NCI-H1092 (cell line): ENCODE results near the gene GRID2.
"Not testable (repeated sequence)": the region's sequence is repeated elsewhere in the genome, so short reads cannot be mapped to it uniquely, and the experiment has no call there.

Source experiments
- DNase-seq: peaks from one replicate; lab custom pipeline; 2025; lab: John Stamatoyannopoulos, UW

The GRID2 gene

GRCh38 chr4:93529692-93530372 lies 1226.1 kb downstream of the GRID2 start:
- DNase-seq: no peak

- no peak for DNase-seq
Measured at GRCh38 chr4:93532234-93532633, 1228.5 kb downstream of the GRID2 start.

GRCh38 chr4:93540562-93540961 lies 1236.8 kb downstream of the GRID2 start:
- DNase-seq: no peak

DNA sequence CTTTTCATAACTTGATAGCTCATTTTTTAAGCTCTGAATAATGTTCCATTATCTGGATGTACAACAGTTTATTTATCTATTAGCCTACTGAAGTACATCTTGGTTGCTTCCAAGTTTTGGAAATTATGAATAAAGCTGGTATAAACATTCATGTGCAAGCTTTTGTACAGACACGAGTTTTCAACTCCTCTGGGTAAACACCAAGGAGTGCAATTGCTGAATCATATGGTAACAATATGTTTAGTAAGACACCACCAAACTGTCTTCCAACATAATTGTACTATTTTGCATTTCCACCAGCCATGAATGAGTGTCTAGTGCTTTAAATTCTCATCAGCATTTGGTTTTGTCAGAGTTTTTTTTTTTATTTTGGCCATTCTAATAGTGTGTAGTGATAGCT lies 1258.1 kb downstream of the GRID2 start:
- DNase-seq: no peak

GRCh38 chr4:93568758-93569157 lies 1265.0 kb downstream of the GRID2 start:
- no peak for DNase-seq

DNA sequence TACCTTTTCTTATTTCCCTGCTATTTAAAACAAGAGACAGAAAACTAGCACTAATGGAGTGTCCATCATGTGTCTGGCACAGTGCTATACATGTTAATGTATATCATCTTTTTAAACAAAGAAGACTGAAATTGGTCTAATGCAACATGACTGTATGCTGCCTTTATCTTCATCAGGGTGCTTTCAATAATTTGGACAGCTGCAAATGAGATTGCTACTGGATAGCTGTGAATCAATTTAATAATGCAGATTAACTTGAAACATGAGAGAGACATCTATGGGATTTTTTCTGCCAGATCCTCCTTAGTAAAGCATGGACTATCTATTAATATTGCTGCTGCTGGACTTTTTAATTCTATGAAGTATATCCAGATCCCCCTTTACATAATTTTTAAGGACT lies 1269.5 kb downstream of the GRID2 start:
- DNase-seq: no peak

- no peak for DNase-seq
Measured at GRCh38 chr4:93578942-93579341, 1275.2 kb downstream of the GRID2 start.

DNA sequence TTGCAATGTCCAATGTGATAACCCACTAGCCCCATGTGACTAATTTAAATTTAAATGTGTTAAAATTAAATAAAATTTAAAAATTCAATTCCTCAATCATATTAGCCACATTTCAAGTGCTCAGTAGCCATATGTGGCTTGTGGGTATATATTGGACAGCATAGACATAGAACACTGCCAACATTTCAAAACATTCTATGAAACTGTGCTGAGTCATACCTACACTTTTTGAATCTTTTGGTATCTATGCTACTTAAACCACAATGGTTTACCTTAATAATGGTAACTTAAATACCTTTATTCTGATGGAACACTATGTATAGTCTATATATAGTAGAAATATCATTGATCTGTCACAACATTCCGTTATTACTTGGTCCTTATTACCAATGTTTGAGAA lies 1301.4 kb downstream of the GRID2 start:
- DNase-seq: no peak

- DNase-seq: no peak
Measured at GRCh38 chr4:93617606-93618005, 1313.8 kb downstream of the GRID2 start.

DNA sequence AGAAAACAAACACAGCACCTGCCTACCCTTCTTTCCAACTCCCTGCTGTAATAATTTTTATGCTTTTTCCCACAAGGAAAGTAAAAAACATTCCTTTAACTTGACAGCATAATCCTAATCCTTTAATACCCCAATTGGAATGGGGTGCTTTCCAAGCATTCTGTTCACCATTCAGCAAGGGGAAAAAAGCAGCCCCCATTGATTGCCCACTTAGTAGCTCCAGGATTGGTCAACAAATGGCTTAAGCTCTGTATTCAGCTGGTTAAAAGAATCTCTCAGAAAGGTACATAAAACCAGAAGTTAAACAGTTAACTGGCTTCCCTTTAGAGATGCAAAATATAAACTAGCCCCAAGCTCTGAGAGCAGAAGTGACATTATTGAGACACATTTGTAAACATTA lies 1330.0 kb downstream of the GRID2 start:
- no peak for DNase-seq

DNA sequence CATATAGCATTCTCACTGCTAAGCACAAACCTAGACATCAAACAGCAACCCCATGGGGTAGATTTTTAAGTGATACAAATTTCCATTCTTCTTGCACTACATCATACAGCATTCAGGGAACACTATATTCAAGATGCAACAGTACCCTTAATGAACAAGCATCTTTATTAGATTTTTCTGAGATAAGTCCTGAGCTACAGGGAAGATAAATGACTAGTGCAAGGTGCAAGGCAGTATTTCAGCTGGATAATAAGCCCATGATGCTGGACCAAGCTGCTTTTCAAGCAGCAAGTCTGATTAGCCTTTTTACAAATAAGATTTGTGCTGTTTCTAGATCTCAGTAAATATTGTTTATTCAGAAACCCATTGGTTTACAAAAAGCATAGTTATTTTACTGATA lies 1332.2 kb downstream of the GRID2 start:
- no peak for DNase-seq

DNA sequence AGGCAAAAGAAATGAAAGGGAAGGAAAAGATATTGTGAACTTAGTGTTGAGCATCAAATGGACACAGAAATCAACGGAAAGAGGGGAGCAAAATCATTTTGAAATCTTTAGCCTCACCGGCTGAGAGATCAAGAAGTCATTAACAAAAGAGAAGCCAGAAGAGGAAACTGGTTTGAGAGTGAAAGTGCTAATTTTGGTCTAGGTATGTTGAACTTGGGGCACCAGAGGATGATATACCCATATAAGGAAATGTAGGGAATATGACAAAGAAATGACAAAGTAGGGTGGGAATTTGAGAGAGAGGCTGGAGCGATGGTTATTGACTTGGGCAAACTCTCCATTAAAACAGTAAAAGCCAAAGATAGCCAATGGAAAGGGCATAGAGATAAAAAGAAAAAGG lies 1341.4 kb downstream of the GRID2 start:
- no peak for DNase-seq

GRCh38 chr4:93646233-93646930 lies 1342.6 kb downstream of the GRID2 start:
- no peak for DNase-seq

DNA sequence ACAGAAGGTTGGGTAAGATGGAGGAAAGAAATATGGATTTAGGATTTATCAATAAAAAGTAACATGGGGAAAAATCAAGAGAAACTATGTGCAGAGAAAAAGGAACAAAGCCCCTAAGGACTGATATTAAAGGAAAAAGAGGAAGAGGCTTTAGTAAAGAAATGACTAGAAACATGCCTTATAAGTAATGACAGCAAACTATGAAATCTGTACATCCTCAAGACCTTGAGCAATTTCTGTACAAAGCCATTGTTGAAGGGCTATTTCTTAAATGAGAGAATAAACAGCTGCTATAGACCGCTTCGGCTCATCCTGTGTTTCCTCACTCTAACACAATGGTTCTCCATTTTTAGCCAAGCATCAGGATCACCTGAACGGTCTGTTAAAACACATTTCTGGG lies 1344.5 kb downstream of the GRID2 start:
- DNase-seq: no peak

- no peak for DNase-seq
Measured at GRCh38 chr4:93649828-93650227, 1346.1 kb downstream of the GRID2 start.

- DNase-seq: no peak
Measured at GRCh38 chr4:93654211-93654610, 1350.4 kb downstream of the GRID2 start.

DNA sequence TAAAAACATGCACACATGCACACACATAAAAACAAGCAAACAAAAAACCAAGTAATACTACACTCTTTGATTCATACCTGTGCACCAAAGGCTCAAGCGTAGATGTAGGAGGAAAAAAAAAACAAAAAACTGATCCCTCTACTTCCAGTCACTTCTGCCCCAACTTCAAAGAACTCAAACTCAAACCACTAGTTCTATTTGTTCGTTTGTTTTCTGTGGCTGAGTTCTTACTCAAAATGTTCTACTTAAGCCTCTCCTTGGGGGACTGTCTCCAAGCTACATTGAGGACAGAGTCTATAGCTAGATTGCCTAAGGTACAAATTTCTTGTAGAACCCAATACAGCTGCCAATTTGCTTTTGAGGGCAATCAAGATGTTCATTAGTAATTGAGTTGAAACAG lies 1353.8 kb downstream of the GRID2 start:
- DNase-seq: no peak

DNA sequence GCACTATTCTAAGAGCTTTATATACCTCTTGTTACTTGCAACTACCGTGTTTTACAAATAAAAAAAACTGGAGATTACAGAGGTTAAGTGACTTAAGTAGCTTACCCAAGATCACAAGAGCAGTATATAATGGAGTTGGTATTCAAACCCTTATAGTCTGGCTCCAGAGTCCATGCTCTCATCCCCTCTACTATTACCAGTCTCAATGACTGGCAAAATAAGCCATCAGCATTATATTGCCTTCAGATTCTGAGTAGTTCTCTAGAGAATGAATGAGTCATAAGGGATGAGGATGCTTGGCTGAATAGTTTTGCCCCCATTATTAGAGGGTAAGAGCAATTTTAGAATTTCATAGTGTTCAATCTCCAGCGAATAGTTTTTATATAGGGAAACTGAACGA lies 1354.7 kb downstream of the GRID2 start:
- DNase-seq: no peak

- no peak for DNase-seq
Measured at GRCh38 chr4:93659629-93660028, 1355.9 kb downstream of the GRID2 start.

DNA sequence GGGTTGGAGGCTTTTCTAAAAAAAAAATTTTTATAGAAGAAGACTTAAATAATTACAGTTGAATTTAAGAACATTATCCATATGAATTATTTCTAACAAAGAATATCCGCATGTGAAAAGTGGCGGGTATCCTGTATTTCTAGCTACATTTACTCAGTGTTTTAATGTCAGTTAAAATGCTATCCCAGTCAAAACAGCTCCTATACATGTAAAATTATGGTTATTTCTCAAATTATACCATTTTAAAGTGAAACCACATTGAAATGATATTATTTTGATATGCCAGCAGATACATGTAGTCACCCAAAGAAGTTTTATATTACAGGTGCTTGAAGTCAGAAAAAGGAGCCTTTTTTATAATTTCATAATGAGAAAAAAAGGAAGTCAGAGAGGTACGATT lies 1356.3 kb downstream of the GRID2 start:
- DNase-seq: no peak

DNA sequence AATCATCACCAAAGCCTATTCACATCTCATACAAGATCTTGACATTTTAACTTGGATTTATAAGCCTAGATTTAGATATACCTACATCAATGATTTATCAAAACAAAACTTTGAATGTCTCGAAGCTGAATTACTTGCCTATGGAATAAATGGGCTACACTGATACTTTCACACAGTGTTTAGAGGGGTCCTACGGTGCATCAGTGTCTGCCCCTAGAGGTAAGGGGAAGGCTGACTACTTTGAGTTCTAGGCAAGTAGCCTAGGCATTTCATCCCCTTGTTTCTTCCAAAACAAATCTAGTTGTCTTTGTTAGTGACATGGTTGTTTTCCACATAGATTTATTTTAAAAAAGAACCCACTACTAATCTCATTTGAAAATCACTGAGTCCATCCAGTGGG lies 1366.7 kb downstream of the GRID2 start:
- no peak for DNase-seq

- DNase-seq: no peak
Measured at GRCh38 chr4:93671093-93671492, 1367.3 kb downstream of the GRID2 start.

GRCh38 chr4:93676937-93677336 lies 1373.2 kb downstream of the GRID2 start:
- not testable (repeated sequence) for DNase-seq

GRCh38 chr4:93684571-93684970 lies 1380.8 kb downstream of the GRID2 start:
- DNase-seq: no peak
